ENCODE data around the gene MOAP1. TPM values are rescaled to one million over a fixed set of nuclear protein-coding genes. Genes with fewer than 3 reads are reported as not detected.

MOAP1 gene
- total and polyA plus RNA-seq, 2 experiments from 2014 or later = 8.6 to 21.6 TPM

- Mint-ChIP-seq H3K27me3 (ENCODE audit: insufficient read depth, low read depth, poor library complexity) (peaks cover 5% of the 10 kb centered on the region), H3K27ac (peak within 1 kb of the TSS; percentile 97), H3K4me3 (peak within 1 kb of the TSS; percentile 77), H3K36me3 (ENCODE audit: low read depth) (peaks cover 10% of the 10 kb centered on the region; the same call in 2 of the 3 replicates), H3K4me1 (peaks cover 7% of the 10 kb centered on the region; the same call in 2 of the 3 replicates), H3K9me3 (0 out of 3 replicates have a peak, but pooled peaks cover 2% of the 10 kb centered on the region)
- ATAC-seq (peak; percentile 90), DNase-seq (ENCODE audit: low spot score) (peak; percentile 99)
- no peaks in the 10 kb centered on the region; the same call in 1 of the 2 replicates for H3K36me3 ChIP-seq (ENCODE audit: insufficient read depth)
- peak within 1 kb of the TSS; percentile 88 for H2AFZ ChIP-seq
- H3F3A ChIP-seq (replicated peaks; ENCODE audit: low read depth) = no peaks in the 10 kb centered on the region; the same call in 1 of the 2 replicates
- H3K27ac ChIP-seq (ENCODE audit: low read depth) = peak within 1 kb of the TSS; percentile 50
- no peaks in the 10 kb centered on the region for H3K9me2 ChIP-seq (ENCODE audit: insufficient read depth)
- no peaks in the 10 kb centered on the region; the same call in 1 of the 2 replicates for H4K20me1 ChIP-seq (replicated peaks; ENCODE audit: insufficient read depth)
- H3K4me3 ChIP-seq = peak within 1 kb of the TSS; percentile 76
- peaks cover 29% of the 10 kb centered on the region for H3K79me2 ChIP-seq (replicated peaks; ENCODE audit: insufficient read depth)
- H3K27me3 ChIP-seq (ENCODE audit: insufficient read depth) = no peaks in the 10 kb centered on the region
- TF ChIP-seq STAT1 (IDR thresholded peaks at IDR 0.05; ENCODE audit: unreplicated experiment) (no peak), CREB1 (CRISPR knock-in tag; IDR thresholded peaks at IDR 0.05; ENCODE audit: low read depth) (peak; percentile 84), CTCF (conservative IDR thresholded peaks at IDR 0.05; ENCODE audit: low read depth in 2 of 2) (peak in 1 of 2 experiments; percentile 39; a peak in 2 of 4 replicates), ZNF331 (CRISPR knock-in tag; IDR thresholded peaks at IDR 0.05; ENCODE audit: low read depth) (no peak), EZH2 (IDR thresholded peaks at IDR 0.05; ENCODE audit: low read depth, unreplicated experiment) (no peak), POLR2AphosphoS5 (IDR thresholded peaks at IDR 0.05; ENCODE audit: low read depth) (peak; percentile 90), NANOG (IDR thresholded peaks at IDR 0.05; ENCODE audit: borderline replicate concordance) (no peak), EZH2phosphoT487 (IDR thresholded peaks at IDR 0.05; ENCODE audit: unreplicated experiment) (no peak)
- TF ChIP-seq, protein P1, sequence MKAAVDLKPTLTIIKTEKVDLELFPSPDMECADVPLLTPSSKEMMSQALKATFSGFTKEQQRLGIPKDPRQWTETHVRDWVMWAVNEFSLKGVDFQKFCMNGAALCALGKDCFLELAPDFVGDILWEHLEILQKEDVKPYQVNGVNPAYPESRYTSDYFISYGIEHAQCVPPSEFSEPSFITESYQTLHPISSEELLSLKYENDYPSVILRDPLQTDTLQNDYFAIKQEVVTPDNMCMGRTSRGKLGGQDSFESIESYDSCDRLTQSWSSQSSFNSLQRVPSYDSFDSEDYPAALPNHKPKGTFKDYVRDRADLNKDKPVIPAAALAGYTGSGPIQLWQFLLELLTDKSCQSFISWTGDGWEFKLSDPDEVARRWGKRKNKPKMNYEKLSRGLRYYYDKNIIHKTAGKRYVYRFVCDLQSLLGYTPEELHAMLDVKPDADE (IDR thresholded peaks at IDR 0.05) = 0 out of 2 replicates have a peak, but pooled peaks have one; percentile 67
- H3K4me2 ChIP-seq = peak within 1 kb of the TSS; percentile 90
- H3K4me1 ChIP-seq (ENCODE audit: insufficient read depth) = peaks cover 3% of the 10 kb centered on the region; the same call in 1 of the 2 replicates
These were observed 22.2 kb upstream of the MOAP1 start, which contains the start of the genes GON7 and UBR7 for GRCh38 chr14:93206793-93207467. GON7 (minus strand) TSS chr14:93207065; CDS start chr14:93207037, 28 bp downstream. UBR7 (plus strand) TSS chr14:93207256; CDS start chr14:93207292, 36 bp downstream.

DNA sequence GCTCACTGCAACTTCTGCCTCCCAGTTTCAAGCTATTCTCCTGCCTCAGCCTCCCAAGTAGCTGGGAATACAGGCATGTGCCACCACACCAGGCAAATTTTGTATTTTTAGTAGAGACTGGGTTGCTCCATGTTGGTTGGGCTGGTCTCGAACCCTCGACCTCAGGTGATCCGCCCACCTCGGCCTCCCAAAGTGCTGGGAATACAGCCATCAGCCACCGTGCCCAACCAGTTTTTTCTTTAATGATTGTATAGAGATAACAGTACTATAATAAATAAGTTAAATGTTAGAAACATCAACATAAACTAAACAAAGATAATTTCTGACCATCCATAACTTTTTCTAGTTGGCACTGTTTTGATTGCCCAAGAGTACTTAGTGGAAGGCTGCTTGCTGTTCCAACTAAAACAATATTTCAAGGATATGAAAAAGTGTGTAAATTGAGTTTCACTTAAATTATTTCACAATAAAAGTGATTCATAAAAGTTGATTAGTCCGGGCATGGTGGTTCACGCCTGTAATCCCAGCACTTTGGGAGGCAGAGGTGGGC lies 16.5 kb upstream of the MOAP1 start:
- ATAC-seq (no peak), DNase-seq (ENCODE audit: low spot score) (no peak)
- no peak overlapping the region for H3K4me2 ChIP-seq
- no peak for TF ChIP-seq NANOG (IDR thresholded peaks at IDR 0.05; ENCODE audit: borderline replicate concordance)
- TF ChIP-seq CREB1 (CRISPR knock-in tag; IDR thresholded peaks at IDR 0.05; ENCODE audit: low read depth) = no peak
- TF ChIP-seq EZH2 (IDR thresholded peaks at IDR 0.05; ENCODE audit: low read depth, unreplicated experiment) = no peak
- no peak for TF ChIP-seq ZNF331 (CRISPR knock-in tag; IDR thresholded peaks at IDR 0.05; ENCODE audit: low read depth)
- TF ChIP-seq, protein P2, sequence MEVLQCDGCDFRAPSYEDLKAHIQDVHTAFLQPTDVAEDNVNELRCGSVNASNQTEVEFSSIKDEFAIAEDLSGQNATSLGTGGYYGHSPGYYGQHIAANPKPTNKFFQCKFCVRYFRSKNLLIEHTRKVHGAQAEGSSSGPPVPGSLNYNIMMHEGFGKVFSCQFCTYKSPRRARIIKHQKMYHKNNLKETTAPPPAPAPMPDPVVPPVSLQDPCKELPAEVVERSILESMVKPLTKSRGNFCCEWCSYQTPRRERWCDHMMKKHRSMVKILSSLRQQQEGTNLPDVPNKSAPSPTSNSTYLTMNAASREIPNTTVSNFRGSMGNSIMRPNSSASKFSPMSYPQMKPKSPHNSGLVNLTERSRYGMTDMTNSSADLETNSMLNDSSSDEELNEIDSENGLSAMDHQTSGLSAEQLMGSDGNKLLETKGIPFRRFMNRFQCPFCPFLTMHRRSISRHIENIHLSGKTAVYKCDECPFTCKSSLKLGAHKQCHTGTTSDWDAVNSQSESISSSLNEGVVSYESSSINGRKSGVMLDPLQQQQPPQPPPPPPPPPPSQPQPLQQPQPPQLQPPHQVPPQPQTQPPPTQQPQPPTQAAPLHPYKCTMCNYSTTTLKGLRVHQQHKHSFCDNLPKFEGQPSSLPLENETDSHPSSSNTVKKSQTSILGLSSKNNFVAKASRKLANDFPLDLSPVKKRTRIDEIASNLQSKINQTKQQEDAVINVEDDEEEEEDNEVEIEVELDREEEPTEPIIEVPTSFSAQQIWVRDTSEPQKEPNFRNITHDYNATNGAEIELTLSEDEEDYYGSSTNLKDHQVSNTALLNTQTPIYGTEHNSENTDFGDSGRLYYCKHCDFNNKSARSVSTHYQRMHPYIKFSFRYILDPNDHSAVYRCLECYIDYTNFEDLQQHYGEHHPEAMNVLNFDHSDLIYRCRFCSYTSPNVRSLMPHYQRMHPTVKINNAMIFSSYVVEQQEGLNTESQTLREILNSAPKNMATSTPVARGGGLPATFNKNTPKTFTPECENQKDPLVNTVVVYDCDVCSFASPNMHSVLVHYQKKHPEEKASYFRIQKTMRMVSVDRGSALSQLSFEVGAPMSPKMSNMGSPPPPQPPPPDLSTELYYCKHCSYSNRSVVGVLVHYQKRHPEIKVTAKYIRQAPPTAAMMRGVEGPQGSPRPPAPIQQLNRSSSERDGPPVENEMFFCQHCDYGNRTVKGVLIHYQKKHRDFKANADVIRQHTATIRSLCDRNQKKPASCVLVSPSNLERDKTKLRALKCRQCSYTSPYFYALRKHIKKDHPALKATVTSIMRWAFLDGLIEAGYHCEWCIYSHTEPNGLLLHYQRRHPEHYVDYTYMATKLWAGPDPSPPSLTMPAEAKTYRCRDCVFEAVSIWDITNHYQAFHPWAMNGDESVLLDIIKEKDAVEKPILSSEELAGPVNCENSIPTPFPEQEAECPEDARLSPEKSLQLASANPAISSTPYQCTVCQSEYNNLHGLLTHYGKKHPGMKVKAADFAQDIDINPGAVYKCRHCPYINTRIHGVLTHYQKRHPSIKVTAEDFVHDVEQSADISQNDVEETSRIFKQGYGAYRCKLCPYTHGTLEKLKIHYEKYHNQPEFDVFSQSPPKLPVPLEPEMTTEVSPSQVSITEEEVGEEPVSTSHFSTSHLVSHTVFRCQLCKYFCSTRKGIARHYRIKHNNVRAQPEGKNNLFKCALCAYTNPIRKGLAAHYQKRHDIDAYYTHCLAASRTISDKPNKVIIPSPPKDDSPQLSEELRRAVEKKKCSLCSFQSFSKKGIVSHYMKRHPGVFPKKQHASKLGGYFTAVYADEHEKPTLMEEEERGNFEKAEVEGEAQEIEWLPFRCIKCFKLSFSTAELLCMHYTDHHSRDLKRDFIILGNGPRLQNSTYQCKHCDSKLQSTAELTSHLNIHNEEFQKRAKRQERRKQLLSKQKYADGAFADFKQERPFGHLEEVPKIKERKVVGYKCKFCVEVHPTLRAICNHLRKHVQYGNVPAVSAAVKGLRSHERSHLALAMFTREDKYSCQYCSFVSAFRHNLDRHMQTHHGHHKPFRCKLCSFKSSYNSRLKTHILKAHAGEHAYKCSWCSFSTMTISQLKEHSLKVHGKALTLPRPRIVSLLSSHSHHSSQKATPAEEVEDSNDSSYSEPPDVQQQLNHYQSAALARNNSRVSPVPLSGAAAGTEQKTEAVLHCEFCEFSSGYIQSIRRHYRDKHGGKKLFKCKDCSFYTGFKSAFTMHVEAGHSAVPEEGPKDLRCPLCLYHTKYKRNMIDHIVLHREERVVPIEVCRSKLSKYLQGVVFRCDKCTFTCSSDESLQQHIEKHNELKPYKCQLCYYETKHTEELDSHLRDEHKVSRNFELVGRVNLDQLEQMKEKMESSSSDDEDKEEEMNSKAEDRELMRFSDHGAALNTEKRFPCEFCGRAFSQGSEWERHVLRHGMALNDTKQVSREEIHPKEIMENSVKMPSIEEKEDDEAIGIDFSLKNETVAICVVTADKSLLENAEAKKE (CRISPR knock-in tag; IDR thresholded peaks at IDR 0.05) = no peak
- no peak for TF ChIP-seq POLR2AphosphoS5 (IDR thresholded peaks at IDR 0.05; ENCODE audit: low read depth)
- no peaks in the 10 kb centered on the region for H3F3A ChIP-seq (replicated peaks; ENCODE audit: low read depth)
- no peaks in the 10 kb centered on the region for H4K20me1 ChIP-seq (replicated peaks; ENCODE audit: insufficient read depth)
- no peak overlapping the region for H3K4me3 ChIP-seq
- Mint-ChIP-seq H3K36me3 (ENCODE audit: low read depth) (no peaks in the 10 kb centered on the region), H3K27ac (no peak overlapping the region), H3K27me3 (ENCODE audit: insufficient read depth, low read depth, poor library complexity) (no peaks in the 10 kb centered on the region), H3K4me3 (no peak overlapping the region), H3K4me1 (no peaks in the 10 kb centered on the region), H3K9me3 (no peaks in the 10 kb centered on the region)
- H3K27ac ChIP-seq (ENCODE audit: low read depth) = no peak overlapping the region
- H3K4me1 ChIP-seq (ENCODE audit: insufficient read depth) = peaks cover 3% of the 10 kb centered on the region; the same call in 1 of the 2 replicates
- no peaks in the 10 kb centered on the region for H3K27me3 ChIP-seq (ENCODE audit: insufficient read depth)
- no peak overlapping the region for H2AFZ ChIP-seq
- H3K79me2 ChIP-seq (replicated peaks; ENCODE audit: insufficient read depth) = peaks cover 11% of the 10 kb centered on the region
- H3K9me2 ChIP-seq (ENCODE audit: insufficient read depth) = no peaks in the 10 kb centered on the region
- H3K36me3 ChIP-seq (ENCODE audit: insufficient read depth) = no peaks in the 10 kb centered on the region

All from GM23338 (cell line).